OCI-LY7 (cell line): ENCODE results near the gene RBM20.

ENCODE experiments used
- EZH2phosphoT487 ChIP-seq: fragments of 200-600 bp; sonication (generic); IDR thresholded peaks from 2 replicates; pipeline ENCODE4 v1.6.1; 2018; ENCODE audit warnings: low read depth, borderline replicate concordance, mild to moderate bottlenecking, mixed run types, antibody characterized with exemption, low read length, moderate library complexity, mixed read lengths
- TF ChIP-seq, protein P1 (sequence below): fragments of 200-600 bp; sonication (generic); conservative IDR thresholded peaks from 2 replicates; pipeline ENCODE4 v1.5.1; 2014; ENCODE audit warnings: mild to moderate bottlenecking, antibody characterized with exemption, low read length, moderate library complexity, mixed read lengths

DNA sequence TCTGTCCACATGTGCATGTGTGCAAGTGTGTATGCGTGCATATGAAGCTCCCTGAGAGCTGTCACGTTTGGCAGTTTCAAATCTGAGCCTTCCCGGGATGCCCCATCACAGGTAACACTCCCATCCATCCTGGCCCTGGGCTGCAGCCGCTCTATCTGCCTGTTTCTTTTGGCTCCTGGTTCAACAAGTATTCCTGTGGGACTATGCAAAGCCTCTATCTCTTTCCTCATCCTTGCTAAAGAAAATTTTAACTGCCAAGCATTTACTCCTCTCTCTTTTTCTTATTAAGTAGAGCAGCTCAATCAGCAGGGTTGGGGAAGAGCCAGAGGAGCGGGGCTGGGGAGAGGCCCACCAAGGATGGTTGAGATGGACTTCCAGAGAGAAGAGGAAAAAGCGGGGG, 203.2 kb downstream of the RBM20 start:
- TF ChIP-seq, protein P1, sequence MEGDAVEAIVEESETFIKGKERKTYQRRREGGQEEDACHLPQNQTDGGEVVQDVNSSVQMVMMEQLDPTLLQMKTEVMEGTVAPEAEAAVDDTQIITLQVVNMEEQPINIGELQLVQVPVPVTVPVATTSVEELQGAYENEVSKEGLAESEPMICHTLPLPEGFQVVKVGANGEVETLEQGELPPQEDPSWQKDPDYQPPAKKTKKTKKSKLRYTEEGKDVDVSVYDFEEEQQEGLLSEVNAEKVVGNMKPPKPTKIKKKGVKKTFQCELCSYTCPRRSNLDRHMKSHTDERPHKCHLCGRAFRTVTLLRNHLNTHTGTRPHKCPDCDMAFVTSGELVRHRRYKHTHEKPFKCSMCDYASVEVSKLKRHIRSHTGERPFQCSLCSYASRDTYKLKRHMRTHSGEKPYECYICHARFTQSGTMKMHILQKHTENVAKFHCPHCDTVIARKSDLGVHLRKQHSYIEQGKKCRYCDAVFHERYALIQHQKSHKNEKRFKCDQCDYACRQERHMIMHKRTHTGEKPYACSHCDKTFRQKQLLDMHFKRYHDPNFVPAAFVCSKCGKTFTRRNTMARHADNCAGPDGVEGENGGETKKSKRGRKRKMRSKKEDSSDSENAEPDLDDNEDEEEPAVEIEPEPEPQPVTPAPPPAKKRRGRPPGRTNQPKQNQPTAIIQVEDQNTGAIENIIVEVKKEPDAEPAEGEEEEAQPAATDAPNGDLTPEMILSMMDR = no peak
- no peak for TF ChIP-seq EZH2phosphoT487
